Smooth muscle cell of the coronary artery (primary cell): ENCODE data around the gene CCDC50. TPM values are rescaled to one million over a fixed set of nuclear protein-coding genes. Genes with fewer than 3 reads are reported as not detected.

ENCODE experiments used
- total RNA-seq: library from RNA; depleted of rRNA; stranded (reverse); fragments of >200 nt; gene quantifications from 2 replicates; pipeline ENCODE4 v1.2.3, GENCODE V29; 2014; ENCODE audit warnings: low replicate concordance

Gene CCDC50
- 38.6 and 72.0 TPM in 2 replicates for total RNA-seq

GRCh38 chr3:191328962-191329653 lies at the start of gene CCDC50:
CCDC50 (plus strand) TSS chr3:191329394; CDS start chr3:191329675, 281 bp downstream.

GRCh38 chr3:191329654-191330529 lies 698 bp downstream of the CCDC50 start, which contains the start of gene UTS2B:
UTS2B (minus strand) TSS chr3:191330526; CDS start chr3:191282189, 48,337 bp downstream.

Other genes starting within 250 kb of the CCDC50 start
- 3.5 TPM in 1 of 2 replicates, not detected in the other for gene OSTN, start 130.2 kb upstream of the CCDC50 start, total RNA-seq
- gene UTS2B, start 1.1 kb downstream of the CCDC50 start, total RNA-seq = 0.23 and 0.38 TPM in 2 replicates
- not detected in 2 replicates for gene PYDC2, start 131.8 kb downstream of the CCDC50 start, total RNA-seq